Mucosa of descending colon (tissue), 3 donors: ENCODE measurements around the gene DCTN3. TPM values are rescaled to one million over a fixed set of nuclear protein-coding genes. Genes with fewer than 3 reads are reported as not detected.

Experiments used
- ATAC-seq: fragments of 200-7000 bp; cut with Tn5 transposase; one replicate; pipeline ENCODE4 v1.9.1; 2020; ENCODE audit warnings: mild to moderate bottlenecking, moderate library complexity
- DNase-seq, 3 donors: peaks; one replicate each; pipeline ENCODE4 v3.0.0-alpha.2; 2020
- H3K36me3 ChIP-seq: fragments of 200-600 bp; one replicate; pipeline ENCODE4 v1.8.0; 2021; ENCODE audit warnings: low read depth, mild to moderate bottlenecking
- H3K4me1 ChIP-seq: fragments of 200-600 bp; one replicate; pipeline ENCODE4 v1.8.0; 2021; ENCODE audit warnings: low read depth, mild to moderate bottlenecking
- H3K4me3 ChIP-seq: fragments of 200-600 bp; one replicate; pipeline ENCODE4 v1.8.0; 2021; ENCODE audit warnings: mild to moderate bottlenecking
- H3K9me3 ChIP-seq: fragments of 200-600 bp; one replicate; pipeline ENCODE4 v1.8.0; 2021; ENCODE audit warnings: mild to moderate bottlenecking
- CTCF ChIP-seq: fragments of 200-600 bp; IDR thresholded peaks from one replicate; pipeline ENCODE4 v1.8.0; 2022; ENCODE audit warnings: antibody characterized with exemption, mild to moderate bottlenecking
- intact Hi-C, 2 donors: fragments of 100-400 bp; cut with DNase I in 1 of 2; cut with micrococcal nuclease in 1 of 2; formaldehyde crosslinking; loops; one replicate each; pipeline versions ENCODE4 v1.11.0 to v1.11.1; 2022; cut with DNase I, micrococcal nuclease
- total RNA-seq, 3 donors: library from RNA; stranded (reverse); fragmentation: NEBNext Ultra II Directional in 2 of 3; extraction: Animal tissue kit (Norgen Biotek cat#: 25700) in 2 of 3; gene quantifications; one replicate each; pipeline versions ENCODE4 v1.2.1 to v1.2.4, GENCODE V29; 2021 to 2023
- donor health status: DM: no; HTN: no; CAD: no; lungs with moderate emphysema.
- donor health status: DM: no; HTN: no; CAD: no.
- donor health status: DM: no; HTN: yes; CAD: no.

DCTN3 gene
- total RNA-seq, 3 donors from 2014 or later = 64.4 to 67.1 (median 64.7) TPM

GRCh38 chr9:34581318-34581717, 39.0 kb downstream of the DCTN3 start:
- peak; percentile 18 for ATAC-seq
- H3K4me1 ChIP-seq = peaks cover 9% of the 10 kb centered on the region
- H3K36me3 ChIP-seq = no peaks in the 10 kb centered on the region
- TF ChIP-seq CTCF = no peak
- DNase-seq = no peak
- H3K9me3 ChIP-seq = no peaks in the 10 kb centered on the region
- no peak overlapping the region for H3K4me3 ChIP-seq
- intact Hi-C loops = no loop called here

- ATAC-seq (no peak), DNase-seq (no peak)
- peaks cover 14% of the 10 kb centered on the region for H3K4me1 ChIP-seq
- intact Hi-C loops = no loop called here
- no peaks in the 10 kb centered on the region for H3K36me3 ChIP-seq
- no peak overlapping the region for H3K4me3 ChIP-seq
- H3K9me3 ChIP-seq = no peaks in the 10 kb centered on the region
- no peak for TF ChIP-seq CTCF
Observed at GRCh38 chr9:34580358-34580757, 39.9 kb downstream of the DCTN3 start.

GRCh38 chr9:34579808-34580163, 40.5 kb downstream of the DCTN3 start:
- H3K36me3 ChIP-seq = no peaks in the 10 kb centered on the region
- H3K9me3 ChIP-seq = no peaks in the 10 kb centered on the region
- ATAC-seq (no peak), DNase-seq (no peak)
- H3K4me3 ChIP-seq = no peak overlapping the region
- TF ChIP-seq CTCF = no peak
- intact Hi-C loops = no loop called here
- peaks cover 14% of the 10 kb centered on the region for H3K4me1 ChIP-seq

GRCh38 chr9:34579104-34579807, 41.0 kb downstream of the DCTN3 start:
- H3K4me1 ChIP-seq = peaks cover 14% of the 10 kb centered on the region
- no peak for TF ChIP-seq CTCF
- no peaks in the 10 kb centered on the region for H3K9me3 ChIP-seq
- ATAC-seq (no peak), DNase-seq (no peak)
- no peak overlapping the region for H3K4me3 ChIP-seq
- H3K36me3 ChIP-seq = no peaks in the 10 kb centered on the region
- intact Hi-C loops = no loop called here

- peaks cover 14% of the 10 kb centered on the region for H3K4me1 ChIP-seq
- ATAC-seq (no peak), DNase-seq (no peak)
- no peak for TF ChIP-seq CTCF
- no peak overlapping the region for H3K4me3 ChIP-seq
- H3K36me3 ChIP-seq = no peaks in the 10 kb centered on the region
- intact Hi-C loops = no loop called here
- no peaks in the 10 kb centered on the region for H3K9me3 ChIP-seq
Observed at GRCh38 chr9:34578241-34579103, 41.8 kb downstream of the DCTN3 start.
